ENCODE measurements around the gene CRACR2B. TPM values are rescaled to one million over a fixed set of nuclear protein-coding genes. Genes with fewer than 3 reads are reported as not detected.
A peak's percentile ranks its signal among the peaks of the same experiment; 100 is the strongest.

The CRACR2B gene
- total RNA-seq, 1 donor from 2014 or later = 40.5 TPM

DNA sequence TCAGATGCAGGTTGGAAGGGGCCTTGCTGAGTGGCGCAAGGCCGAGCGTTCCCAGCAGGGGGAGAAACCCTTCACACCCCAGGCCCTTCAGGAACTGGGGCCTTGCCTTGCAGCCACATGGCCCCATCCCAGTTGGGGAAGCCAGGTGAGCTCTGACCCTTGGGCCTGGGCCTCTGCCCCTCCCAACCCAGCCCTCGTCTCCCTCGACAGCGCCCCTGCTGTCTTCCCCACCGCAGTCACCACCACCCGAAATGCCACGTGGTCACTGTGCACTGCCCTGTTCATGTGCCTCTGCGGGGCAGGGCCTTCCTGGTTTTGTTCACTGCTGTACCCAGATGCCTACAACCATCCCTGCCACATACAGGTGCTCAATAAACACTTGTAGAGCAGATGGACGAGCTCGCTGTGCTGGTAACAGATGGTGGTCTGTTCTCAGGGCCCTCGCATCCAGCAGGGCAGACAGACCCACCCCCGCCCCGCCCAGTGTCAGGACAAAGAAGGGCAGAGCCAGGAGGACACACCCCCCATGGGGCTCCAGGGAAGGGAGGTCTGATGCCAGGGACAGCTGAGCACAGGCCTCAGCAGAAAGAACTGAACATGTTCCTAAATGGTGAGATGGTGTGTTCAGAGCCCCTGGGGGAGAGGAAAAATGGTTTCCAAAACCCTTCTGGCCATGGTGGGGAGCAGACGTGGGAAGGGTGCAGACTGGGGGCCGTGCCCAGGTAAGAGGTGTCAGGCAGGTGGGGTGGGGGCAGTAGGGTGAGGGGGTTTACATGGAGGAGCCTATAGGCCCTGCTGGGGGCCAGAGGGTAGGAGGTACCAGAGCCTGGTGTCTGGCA is 10.9 kb downstream of the CRACR2B start:
- DNase-seq (ENCODE audit: low spot score) = no peak

DNA sequence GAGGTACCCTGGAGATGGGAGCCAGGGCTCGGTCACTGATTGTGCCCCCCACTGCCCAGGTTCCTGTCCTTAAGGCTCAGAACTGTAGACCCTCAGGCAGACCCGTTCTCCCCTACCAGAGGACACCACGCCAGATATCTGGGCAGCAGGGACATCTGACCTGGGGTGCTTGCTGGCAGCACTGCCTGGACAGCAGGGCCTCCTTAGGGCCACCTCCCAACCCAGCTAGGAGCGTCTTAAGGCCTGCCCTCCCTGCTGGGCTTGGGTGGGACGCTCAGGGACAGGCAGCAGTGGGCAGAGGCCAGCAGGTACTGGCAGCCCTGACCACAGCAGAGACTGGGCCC is 11.5 kb downstream of the CRACR2B start:
- DNase-seq (ENCODE audit: low spot score) = no peak

DNA sequence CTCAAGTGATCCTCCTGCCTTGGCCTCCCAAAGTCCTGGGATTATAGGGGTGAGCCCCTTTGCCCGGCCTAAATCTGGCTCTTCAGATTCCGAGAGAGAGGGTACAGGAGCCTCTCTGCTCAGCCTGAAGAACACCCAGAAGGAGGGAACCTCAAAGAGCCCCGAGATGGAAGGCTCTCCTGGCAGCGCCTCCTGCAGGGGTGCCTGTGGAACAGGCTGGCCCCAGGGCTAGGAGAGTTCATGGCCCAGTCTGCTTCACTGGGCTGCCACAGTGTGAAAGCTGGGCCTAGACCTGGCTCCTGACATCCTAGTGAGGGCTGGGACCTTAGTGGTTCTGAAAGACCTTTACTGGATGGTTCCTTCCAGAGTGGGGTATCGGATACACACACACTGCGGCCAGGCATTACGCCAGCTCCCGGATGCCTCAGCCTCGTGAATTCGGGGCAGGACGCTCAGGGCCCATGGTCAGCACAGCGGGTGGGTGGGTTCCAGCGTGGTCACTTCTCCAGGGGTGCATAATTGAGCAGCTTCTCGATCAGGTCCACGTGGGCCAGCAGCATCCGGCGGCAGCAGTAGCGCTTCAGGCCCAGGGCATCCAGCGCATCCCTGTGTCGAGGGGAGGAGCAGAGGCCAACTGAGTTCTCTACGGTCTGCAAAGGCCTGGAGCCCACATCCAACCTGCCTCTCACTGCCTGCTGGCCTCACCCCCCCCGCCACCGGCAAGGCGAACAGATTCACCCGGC is 12.3 kb downstream of the CRACR2B start:
- DNase-seq (ENCODE audit: low spot score) = no peak

DNA sequence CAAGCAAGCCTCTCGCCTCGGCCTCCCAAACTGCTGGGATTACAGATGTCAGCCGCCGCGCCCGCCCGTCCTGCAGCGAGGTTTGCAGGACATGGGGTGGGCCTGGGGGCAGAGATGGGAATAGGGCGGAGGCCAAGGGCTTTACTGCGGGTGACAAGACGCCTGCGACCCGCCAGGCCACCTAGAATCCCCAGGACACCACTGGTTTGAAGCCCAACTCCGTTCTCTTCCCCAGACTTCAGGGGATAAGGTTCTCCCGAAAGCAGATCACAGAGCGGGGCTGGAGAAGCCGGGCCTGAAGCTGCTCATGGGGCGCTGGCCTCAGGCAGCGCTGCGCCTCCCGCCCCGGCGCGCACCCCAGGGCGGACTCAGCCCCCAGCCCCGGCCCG is 14.3 kb downstream of the CRACR2B start:
- DNase-seq (ENCODE audit: low spot score) = no peak

DNA sequence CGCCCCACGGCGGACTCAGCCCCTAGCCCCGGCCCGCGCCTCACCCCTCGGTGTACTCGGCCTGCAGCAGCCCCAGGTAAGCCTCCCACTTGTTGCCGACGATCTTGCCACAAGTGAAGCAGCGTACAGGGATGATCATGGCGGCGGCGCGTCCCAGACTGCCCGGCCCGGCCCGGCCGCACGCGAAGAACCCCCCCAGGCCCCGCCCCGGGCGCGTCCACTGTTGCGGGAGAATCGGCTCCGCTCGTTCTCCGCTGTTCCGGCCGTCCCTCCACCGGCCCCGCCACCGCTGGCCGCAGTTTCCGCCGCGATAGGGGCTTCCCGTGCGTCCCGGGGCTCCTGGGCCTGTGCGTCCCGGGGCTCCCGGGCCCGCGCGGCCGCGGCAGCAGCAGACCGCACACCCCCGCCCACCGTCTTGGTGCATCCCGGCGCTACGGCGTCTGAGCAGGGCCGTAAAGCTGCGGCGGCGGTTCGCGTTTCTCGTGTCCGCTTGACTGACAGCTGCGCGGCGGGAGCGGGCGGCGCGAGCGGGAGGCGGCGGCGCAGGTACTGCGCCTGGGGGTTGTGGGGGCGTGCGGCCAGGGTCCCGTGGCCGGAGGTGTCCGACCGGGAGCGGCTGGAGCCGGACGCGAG is 14.8 kb downstream of the CRACR2B start, which contains the start of the genes POLR2L and TSPAN4:
TSS of gene POLR2L (minus strand) at position 160 of the 633 bp plus-strand sequence. CDS start at position 139, 21 bp downstream.
TSS of gene TSPAN4 (plus strand) at position 483 of the 633 bp plus-strand sequence. CDS start 7,453 bp downstream, outside the sequence.
- peak; percentile 87 for DNase-seq (ENCODE audit: low spot score)

DNA sequence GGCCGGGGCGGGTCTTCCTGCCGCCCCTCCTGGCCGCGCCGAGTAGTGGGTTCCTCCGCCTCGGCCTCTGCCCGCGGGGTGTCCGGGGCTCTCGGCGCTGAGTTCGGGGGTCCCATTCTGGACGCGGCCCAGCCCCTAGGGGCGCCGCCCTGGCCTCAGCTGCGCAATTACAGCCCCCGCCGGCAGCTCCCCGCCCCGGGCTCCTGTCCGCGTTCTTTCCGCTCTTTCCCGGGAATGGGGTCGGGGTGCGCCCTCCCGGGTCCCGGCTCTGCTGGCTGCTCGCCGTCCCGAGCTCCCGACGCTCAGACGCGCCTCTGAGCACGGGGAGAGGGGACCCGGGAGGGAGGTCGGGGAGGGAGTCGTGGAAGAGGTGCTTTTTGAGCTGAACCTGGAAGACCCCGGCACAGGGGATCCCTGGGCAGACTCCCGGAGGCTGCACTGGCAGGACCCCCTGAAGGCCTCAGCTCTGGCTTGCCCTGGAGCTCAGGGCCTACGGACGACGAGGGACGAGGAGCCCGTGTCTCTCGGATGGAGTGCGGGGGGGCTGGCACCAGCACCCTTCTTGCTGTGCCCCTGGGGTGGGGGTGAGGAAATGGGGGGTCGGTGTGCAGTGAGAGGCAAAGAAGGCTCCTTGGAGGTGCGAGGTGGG is 15.5 kb downstream of the CRACR2B start:
- no peak for DNase-seq (ENCODE audit: low spot score)

DNA sequence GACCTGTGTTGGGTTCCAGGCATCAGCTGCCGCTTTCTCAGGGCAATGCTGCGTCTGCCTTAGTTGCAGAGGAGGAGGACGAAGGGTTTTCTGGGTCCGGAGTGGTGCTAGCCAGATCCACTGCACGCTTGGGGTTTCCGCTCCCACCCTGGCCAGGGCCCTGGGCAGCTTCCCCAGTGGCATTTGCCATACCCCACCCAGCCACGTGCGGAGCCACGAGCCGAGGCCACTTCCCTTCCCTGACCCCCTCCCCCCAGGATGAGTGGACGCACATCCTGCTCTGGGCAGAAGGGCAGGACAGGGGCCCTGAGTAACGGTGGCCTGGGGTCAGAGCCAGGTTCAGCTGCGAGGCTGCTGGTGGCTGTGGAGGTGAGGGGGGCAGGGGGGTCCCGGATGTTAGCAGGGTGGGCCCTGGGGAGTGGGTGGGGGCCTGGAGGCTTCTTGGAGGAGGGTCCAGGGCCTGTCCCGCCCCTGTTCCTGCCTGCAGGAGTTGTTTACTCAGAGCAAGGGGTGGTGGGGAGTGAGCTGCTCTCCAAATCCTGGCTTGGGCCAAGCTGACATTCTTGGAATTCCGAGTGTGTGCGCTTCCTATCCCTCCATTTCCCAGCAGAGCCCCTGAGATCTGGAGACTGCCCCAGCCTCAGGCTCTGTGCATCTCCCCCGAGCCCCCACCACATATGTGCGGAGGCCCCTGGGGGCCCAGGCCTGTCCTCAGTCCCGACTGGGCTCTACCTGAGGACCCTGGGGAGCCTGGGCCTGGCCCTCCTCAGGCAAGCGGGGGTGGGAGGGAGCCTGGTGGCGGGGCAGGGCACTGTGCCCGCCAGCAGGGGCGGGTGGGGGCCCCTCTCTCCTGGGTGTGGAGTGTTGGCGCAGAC is 16.3 kb downstream of the CRACR2B start:
- peak; percentile 89 for DNase-seq (ENCODE audit: low spot score)

DNA sequence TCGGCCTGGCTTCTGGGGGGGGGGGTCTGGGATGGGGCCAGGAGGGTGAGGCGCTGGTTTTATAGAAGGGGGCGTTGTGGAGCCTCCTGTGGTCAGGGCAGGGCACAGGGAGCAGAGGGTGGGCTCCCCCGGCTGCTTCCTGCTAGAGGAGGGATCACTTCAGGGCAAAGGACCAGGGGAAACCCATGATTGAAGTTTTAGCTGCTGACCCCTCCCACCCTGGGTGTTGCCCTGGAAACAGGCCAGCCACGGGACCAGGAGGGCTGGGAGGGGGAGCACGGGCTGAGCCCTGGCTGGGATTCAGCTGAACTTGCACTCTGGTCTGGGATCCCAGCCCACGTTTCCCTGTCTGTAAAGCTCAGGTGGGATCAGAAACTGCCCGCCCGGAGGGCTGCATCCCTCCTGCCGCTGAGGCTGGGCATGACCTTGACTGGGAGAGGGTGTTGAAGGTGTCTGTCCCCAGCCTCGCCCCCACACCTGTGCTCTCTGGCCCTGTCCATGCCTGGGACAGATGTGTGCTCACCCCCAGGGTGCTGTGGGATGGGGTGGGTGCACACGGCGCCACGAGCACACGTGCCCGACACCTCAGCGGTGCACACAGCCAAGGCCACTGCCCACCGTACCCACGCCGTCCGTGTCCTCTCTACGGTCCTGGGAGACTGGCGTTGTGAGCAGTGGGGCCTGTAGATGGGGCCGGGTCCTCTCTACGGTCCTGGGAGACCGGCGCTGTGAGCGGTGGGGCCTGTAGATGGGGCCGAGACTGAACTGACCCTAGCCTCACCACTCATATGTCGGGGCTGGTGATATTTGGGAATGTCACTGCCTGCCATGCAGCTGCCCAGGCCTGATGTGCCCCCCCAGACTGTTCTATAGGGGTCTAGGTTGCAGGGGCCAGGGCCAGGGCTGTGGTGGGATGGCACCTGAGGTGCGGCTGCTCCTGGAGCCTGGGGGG is 17.2 kb downstream of the CRACR2B start:
- DNase-seq (ENCODE audit: low spot score) = peak; percentile 80

DNA sequence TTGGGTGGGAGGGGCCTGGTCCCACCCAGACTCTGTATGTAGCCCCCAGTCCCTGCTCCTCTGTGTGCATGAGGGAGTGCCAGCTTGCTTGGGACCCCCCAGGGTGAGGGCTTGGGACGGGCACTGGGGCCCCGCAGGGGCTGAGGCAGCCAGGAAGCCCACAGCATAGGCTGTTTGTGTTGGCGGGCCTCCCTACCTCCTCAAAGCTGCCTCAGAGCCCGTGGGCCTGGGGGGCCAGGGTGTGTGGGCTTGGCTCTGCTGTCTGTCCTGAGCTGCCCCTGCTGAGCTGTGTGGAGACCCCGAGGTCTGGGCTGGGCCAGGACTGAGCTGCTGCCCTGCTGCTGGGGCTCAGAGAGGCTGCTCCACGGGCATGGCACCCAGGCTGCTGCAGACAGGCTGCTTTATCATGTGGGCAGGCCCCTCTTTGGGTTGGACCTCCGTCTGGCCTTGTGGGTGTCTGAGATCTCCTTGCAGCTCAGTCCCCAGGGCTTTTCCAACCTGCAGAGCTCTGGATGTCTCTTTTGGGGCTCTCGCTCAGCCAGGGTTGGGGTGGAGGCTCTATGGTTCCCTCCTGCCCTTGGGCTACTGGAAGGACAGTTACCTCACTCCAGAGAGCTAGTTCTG is 18.3 kb downstream of the CRACR2B start:
- no peak for DNase-seq (ENCODE audit: low spot score)

DNA sequence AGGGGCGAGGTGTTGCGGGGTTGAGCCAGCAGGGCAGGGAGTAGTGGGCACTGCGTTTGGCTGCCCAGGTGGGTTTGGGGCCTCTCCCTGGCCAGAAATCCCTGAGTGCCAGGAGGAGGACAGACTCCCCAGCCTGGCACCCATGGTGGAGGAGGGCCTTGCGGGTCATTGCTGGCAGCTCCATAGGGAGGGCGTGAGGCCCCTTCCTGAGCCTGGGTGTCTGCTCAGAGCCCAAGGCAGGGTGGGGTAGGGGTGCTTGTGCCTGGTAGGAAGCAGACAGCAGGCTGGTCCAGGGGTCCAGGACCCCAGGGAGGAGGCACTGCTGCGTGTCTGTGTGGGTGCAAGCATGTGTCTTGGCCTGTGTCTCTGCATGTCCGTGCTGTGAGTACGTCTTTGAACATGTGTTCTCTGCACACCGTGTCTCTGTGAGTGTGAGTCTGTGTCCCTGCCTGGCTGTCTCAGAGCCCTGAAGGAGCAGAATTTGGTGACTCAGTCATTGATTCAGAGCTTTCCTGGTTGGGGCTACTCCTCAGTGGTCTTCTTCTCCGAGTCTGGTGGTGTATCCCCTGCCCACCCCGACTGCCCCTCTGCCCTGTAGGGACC is 18.9 kb downstream of the CRACR2B start:
- no peak for DNase-seq (ENCODE audit: low spot score)

DNA sequence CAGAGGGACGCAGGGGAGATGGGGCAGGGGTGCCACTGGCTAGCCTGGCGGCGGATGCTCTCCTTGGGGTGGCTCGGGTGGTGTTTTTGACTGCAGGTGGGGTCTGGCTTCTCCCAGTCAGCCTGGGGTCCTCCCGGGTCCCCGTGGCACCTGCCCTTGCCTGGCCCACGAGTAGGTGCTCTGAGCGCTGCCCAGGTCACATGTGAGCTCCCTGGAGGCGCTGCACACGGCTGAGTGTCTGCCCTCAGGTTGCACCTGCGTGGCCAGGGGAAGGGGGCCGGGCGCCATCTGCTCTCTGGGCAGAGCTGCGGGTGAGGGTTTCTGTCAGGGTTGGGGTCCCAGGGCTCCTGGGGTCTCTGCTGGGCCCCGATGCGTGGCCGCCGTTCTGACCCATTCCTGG is 20.2 kb downstream of the CRACR2B start:
- no peak for DNase-seq (ENCODE audit: low spot score)

DNA sequence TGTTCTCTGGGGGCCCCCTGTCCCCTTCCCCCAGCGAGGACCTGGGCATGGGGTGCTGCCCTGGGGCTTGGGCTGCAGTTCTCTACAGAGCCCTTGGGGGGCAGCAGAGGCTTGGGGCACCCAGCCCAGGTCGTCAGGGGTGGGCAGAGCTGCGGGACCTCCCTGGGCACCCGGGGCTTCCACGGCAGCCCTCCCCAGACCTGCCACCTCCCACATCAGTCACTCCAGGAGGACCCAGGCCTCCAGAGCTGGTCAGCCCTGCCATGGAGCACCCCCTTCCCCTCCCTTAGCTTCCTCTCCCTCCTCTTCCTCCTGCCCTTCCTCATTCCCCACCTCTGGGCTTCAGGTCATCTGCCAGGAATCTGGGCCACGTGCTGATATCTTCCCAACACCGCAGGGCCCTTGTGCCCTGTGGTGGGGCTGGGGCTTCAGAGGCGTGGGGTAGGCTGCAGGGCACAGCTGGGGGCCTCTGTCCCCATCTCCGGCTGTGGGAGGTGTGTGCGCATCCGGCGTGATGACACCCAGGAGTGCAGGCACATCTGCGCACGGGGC is 20.7 kb downstream of the CRACR2B start:
- DNase-seq (ENCODE audit: low spot score) = no peak

DNA sequence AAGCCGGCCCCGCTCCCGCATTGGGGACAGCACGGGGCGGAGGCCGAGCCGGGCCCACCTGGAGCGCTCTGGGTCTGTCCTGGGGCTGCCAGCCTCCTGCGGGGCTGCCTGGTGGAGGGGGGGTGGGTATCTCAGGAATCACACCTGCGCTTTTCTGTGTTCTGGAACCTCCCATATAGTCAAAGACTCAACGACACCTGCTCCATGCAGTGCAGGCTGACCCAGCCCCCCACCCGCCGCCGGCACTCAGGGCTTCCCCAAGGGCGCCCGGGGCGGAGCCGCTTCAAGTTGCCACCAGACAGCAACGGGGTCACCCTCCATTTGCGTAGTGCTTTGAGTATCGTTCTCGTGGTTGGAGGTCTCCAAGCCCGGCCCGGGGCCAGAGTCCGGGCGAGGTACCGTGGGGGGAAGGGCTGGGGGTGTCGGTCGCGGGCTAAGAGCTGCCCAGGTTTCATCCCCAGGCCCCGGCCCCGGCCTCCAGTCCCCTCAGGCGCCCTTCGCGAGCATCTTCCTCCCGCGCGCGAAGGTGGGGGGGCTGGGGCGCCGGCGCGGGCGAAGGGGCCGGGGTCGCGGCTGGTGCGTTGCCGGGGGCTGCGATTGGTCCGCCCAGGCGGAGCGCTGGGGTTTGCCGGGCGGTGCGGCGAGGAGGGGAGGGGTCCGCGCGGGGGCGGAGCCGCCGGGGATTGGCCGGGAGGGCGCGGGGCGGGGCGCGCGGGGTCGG is 21.5 kb downstream of the CRACR2B start:
- DNase-seq (ENCODE audit: low spot score) = no peak

DNA sequence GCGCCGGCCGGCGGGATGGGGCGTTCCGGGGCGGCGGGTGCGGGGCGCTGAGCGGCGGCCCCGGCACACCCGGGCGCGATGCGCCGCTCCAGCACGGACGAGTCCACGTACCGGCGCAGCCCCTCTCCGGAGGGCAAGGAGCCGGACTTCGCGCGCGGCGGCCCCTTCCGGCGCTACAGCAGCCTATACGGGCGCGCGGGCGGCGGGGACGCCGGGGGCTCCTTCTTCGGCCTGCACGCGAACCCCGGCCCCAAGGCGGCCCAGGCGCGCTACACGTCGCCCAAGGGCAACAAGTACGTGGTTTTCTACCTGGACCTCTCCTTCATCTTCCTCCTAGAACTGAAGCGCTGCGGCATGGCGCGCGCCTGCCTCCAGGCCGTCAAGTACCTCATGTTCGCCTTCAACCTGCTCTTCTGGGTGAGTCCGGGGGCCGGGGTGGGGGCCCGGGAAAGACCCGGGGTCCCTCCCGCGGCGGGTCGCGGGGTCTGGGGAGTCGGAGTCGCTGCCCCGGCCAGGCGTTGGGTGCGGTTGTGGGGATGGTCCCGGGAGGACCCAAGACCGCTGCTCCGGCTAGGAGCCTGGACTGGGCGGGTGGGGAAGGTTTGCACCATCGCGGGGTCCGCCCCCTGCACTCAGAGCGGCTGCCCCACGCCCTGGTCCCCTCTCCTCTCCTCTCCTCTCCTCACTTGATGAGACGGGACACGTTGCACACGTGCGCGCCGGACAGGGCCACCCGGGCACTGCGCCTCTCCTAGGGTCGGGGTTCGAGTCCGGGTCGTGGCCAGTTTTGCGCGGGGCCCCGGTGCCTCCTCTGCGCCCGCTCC is 22.4 kb downstream of the CRACR2B start:
- no peak for DNase-seq (ENCODE audit: low spot score)

DNA sequence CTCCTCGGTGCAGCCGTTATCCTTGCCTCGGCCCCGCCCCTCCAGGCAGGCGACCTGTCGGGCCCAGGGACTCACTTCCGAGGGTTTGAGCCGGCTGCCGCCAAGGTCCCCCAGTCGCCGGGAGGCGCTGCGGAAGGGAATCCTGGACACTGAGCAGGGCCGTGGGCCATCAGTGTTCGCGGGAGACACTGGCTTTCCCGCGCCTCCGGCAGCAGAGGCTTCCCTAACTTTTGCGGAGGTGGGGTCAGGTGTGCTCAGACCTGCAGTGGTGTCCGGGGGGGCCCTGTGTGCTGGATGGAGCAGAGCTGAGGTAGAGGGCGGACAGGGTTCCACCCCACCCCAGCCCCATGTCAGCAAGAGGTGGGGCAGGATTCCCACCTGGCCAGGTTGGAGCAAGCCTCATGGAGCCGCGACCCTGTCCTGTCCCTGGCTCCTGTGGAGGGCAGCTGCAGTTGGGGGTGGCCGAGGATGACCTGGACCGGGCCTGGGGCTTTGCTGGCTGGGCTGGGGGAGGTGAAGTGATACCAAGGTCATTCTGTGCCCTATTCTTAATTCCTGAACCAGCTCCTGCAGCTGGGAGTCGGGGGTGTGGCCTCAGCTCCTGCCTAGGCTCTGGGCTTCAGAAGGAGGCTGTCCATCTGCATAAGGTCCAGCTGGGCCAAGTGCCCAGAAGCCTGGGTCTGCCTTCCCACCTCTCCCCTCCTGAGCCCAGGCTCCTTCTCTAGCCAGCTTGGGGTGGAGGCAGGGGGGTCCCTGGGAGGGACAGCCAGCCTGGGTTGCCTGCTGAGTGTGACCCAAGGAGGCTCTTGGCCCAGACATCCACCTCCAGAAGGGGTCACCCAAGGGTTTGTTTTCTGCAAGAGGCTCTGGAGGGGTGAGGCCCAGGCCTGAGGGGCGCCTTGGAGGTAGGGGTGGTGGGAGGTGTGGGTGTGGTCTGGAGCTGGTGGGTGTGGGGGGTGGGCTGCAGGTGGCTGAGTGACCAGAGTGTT is 23.4 kb downstream of the CRACR2B start:
- DNase-seq (ENCODE audit: low spot score) = no peak

DNA sequence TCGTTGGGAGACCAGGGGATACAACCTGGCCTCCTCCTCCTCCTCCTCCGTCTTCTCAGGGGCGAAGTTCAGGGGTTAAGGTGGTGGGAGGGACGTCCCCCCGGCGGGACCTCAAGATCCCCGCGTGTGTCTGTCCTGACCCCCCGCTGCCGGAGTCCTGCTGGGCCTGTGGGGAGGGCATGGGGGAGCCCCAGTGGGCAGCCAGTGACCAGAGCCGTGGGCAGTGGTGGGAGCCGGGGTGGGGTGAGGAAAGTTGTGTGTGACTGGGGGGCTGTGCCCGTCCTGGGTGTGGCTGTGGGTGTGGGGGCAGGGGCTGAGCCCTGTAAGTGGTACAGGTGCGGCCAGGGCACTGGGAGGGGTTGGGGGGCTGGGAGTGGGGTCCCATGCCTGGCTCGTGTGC is 25.0 kb downstream of the CRACR2B start:
- DNase-seq (ENCODE audit: low spot score) = no peak
